NCI-H1436 (cell line): ENCODE measurements around the gene SFT2D3.

Experiments used
- DNase-seq: peaks from one replicate; lab custom pipeline; 2025; lab: John Stamatoyannopoulos, UW

Gene SFT2D3

GRCh38 chr2:127683056-127683455 lies 18.2 kb upstream of the SFT2D3 start:
- DNase-seq = no peak

- DNase-seq = no peak
These were observed 17.5 kb upstream of the SFT2D3 start for GRCh38 chr2:127683757-127684156.

GRCh38 chr2:127685410-127686080 lies 15.8 kb upstream of the SFT2D3 start:
- no peak for DNase-seq

GRCh38 chr2:127688405-127688804 lies 12.9 kb upstream of the SFT2D3 start:
- DNase-seq = no peak

GRCh38 chr2:127690696-127691095 lies 10.6 kb upstream of the SFT2D3 start:
- no peak for DNase-seq

- no peak for DNase-seq
These were observed 6.3 kb upstream of the SFT2D3 start for GRCh38 chr2:127694986-127695385.

GRCh38 chr2:127695491-127696472 lies 5.5 kb upstream of the SFT2D3 start:
- peak; percentile 72 for DNase-seq

GRCh38 chr2:127697482-127698180 lies 3.7 kb upstream of the SFT2D3 start:
- DNase-seq = no peak

- no peak for DNase-seq
These were observed 2.5 kb upstream of the SFT2D3 start for GRCh38 chr2:127698553-127699355.

GRCh38 chr2:127700527-127701192 lies 637 bp upstream of the SFT2D3 start:
- DNase-seq = no peak

- DNase-seq = peak; percentile 42
These were observed 526 bp downstream of the SFT2D3 start for GRCh38 chr2:127701651-127702394.

- no peak for DNase-seq
These were observed 1.2 kb downstream of the SFT2D3 start for GRCh38 chr2:127702395-127703009.

GRCh38 chr2:127703282-127703681 lies 2.0 kb downstream of the SFT2D3 start:
- no peak for DNase-seq

GRCh38 chr2:127704641-127705390 lies 3.5 kb downstream of the SFT2D3 start:
- DNase-seq = no peak

- DNase-seq = no peak
These were observed 4.2 kb downstream of the SFT2D3 start for GRCh38 chr2:127705391-127706065.

- no peak for DNase-seq
These were observed 5.1 kb downstream of the SFT2D3 start for GRCh38 chr2:127706215-127706990.

GRCh38 chr2:127707890-127708648 lies 6.8 kb downstream of the SFT2D3 start:
- DNase-seq = no peak
